Gastroesophageal sphincter (tissue), 3 donors: ENCODE results near the gene BCL2L13.

ENCODE experiments used
- EP300 ChIP-seq: sonication (generic); formaldehyde crosslinking; IDR thresholded peaks from one replicate; pipeline ENCODE4 v1.6.1; 2017; ENCODE audit warnings: antibody characterized with exemption, mild to moderate bottlenecking
- POLR2A ChIP-seq, 2 donors: fragments of 450-650 bp; IDR thresholded peaks; one replicate each; pipeline ENCODE4 v1.6.1; 2017; ENCODE audit warnings: antibody characterized with exemption in 2 of 2, mild to moderate bottlenecking in 2 of 2, moderate library complexity in 1 of 2
- POLR2AphosphoS5 ChIP-seq: sonication (generic); formaldehyde crosslinking; IDR thresholded peaks from one replicate; pipeline ENCODE4 v1.6.1; 2017; ENCODE audit warnings: antibody characterized with exemption
- TF ChIP-seq, protein P1 (sequence below), 4 experiments: fragments of 200-600 bp in 2 of 4; fragments of 450-650 bp in 2 of 4; sonication (generic) in 1 of 4; IDR thresholded peaks; one replicate each; pipeline ENCODE4 v1.5.1; 2017 to 2019; ENCODE audit warnings: antibody characterized with exemption in 4 of 4, mild to moderate bottlenecking in 2 of 4, moderate library complexity in 2 of 4

DNA sequence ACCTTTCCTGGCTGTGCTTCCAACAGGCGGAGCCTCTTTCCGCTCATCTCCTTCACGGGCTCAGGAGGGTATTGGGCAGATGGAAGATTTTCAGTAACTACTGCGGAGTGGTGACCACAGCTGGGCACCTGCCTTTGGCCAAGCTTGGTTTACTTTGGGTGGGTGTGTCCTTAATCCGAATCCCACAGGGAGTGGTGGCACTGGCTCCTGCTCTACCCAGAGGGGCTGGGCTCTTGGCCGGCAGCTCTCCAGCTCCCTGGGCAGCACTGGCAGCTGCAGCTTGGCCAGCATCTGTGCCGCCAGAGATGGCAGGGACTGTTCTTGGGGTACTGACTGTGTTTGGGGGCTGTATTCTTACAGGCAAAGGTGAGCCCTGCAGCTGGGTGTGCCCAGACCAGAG is 105.9 kb downstream of the BCL2L13 start:
- TF ChIP-seq, protein P1, sequence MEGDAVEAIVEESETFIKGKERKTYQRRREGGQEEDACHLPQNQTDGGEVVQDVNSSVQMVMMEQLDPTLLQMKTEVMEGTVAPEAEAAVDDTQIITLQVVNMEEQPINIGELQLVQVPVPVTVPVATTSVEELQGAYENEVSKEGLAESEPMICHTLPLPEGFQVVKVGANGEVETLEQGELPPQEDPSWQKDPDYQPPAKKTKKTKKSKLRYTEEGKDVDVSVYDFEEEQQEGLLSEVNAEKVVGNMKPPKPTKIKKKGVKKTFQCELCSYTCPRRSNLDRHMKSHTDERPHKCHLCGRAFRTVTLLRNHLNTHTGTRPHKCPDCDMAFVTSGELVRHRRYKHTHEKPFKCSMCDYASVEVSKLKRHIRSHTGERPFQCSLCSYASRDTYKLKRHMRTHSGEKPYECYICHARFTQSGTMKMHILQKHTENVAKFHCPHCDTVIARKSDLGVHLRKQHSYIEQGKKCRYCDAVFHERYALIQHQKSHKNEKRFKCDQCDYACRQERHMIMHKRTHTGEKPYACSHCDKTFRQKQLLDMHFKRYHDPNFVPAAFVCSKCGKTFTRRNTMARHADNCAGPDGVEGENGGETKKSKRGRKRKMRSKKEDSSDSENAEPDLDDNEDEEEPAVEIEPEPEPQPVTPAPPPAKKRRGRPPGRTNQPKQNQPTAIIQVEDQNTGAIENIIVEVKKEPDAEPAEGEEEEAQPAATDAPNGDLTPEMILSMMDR (IDR thresholded peaks at IDR 0.05): no peak
- no peak for TF ChIP-seq EP300
- TF ChIP-seq POLR2AphosphoS5: no peak
- TF ChIP-seq POLR2A (IDR thresholded peaks at IDR 0.05): no peak
